GM21619 (cell line): ENCODE results near the gene ORC4.

Experiments used
- ATAC-seq: cut with Tn5 transposase; IDR thresholded peaks from one replicate; pipeline ENCODE4 v1.9.1; 2021; ENCODE audit not compliant: unreplicated experiment

ORC4 gene

GRCh38 chr2:147937744-147938349, 82.7 kb downstream of the ORC4 start:
- peak; percentile 78 for ATAC-seq

GRCh38 chr2:147934881-147935620, 85.5 kb downstream of the ORC4 start:
- no peak for ATAC-seq

GRCh38 chr2:147933931-147934330, 86.6 kb downstream of the ORC4 start:
- no peak for ATAC-seq

GRCh38 chr2:147927053-147927588, 93.4 kb downstream of the ORC4 start:
- no peak for ATAC-seq

GRCh38 chr2:147925886-147926285, 94.7 kb downstream of the ORC4 start:
- no peak for ATAC-seq

- ATAC-seq = no peak
Measured at GRCh38 chr2:147924647-147925046, 95.9 kb downstream of the ORC4 start.

- no peak for ATAC-seq
Measured at GRCh38 chr2:147923846-147924245, 96.7 kb downstream of the ORC4 start.

GRCh38 chr2:147917161-147917560, 103.4 kb downstream of the ORC4 start:
- ATAC-seq = no peak

GRCh38 chr2:147916723-147917122, 103.8 kb downstream of the ORC4 start:
- no peak for ATAC-seq

- no peak for ATAC-seq
Measured at GRCh38 chr2:147916067-147916466, 104.5 kb downstream of the ORC4 start.

- no peak for ATAC-seq
Measured at GRCh38 chr2:147913701-147914480, 106.6 kb downstream of the ORC4 start.

GRCh38 chr2:147910990-147911473, 109.5 kb downstream of the ORC4 start:
- no peak for ATAC-seq

GRCh38 chr2:147909178-147909577, 111.4 kb downstream of the ORC4 start:
- no peak for ATAC-seq

GRCh38 chr2:147904051-147904450, 116.5 kb downstream of the ORC4 start:
- ATAC-seq = no peak

- ATAC-seq = peak; percentile 54
Measured at GRCh38 chr2:147888680-147889079, 131.9 kb downstream of the ORC4 start.

- no peak for ATAC-seq
Measured at GRCh38 chr2:147886136-147886535, 134.4 kb downstream of the ORC4 start.

- ATAC-seq = no peak
Measured at GRCh38 chr2:147884830-147885229, 135.7 kb downstream of the ORC4 start.

- no peak for ATAC-seq
Measured at GRCh38 chr2:147882631-147883030, 137.9 kb downstream of the ORC4 start.
